ENCODE measurements around the gene IGSF21. TPM values are rescaled to one million over a fixed set of nuclear protein-coding genes. Genes with fewer than 3 reads are reported as not detected.

Gene IGSF21
- polyA plus RNA-seq, 1 donor (not counting 4 experiments of a cell fraction or from before 2014, with no cell fraction given), result not detected

DNA sequence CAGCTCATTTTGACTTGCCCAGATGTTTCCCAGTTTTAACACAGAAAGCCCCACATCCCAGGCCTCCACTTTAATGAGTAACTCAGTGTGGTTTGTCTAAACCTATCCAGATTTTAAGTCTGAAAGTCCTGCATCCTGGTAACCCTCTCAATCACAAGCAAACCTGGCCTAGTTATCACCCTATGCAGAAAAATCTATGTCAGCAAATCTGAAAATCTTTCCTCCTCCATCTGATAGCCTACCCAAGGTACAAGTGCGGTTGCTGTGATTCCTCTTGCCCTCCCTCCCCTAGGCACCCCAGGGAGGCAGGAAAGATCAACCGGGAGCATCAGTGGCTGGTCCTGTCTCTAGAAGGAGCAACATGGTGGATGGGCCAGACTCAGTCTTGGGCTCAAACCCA is 163.7 kb downstream of the IGSF21 start:
- no peaks in the 10 kb centered on the region for H4K20me1 ChIP-seq (ENCODE audit: control insufficient read depth, extremely low read depth, insufficient read depth, low read length)
- H3K4me1 ChIP-seq (ENCODE audit: control insufficient read depth, extremely low read depth, insufficient read depth, low read length), result no peaks in the 10 kb centered on the region
- no peaks in the 10 kb centered on the region for H3K9me3 ChIP-seq (ENCODE audit: control insufficient read depth, low read depth, low read length)
- H3K27ac ChIP-seq (ENCODE audit: control insufficient read depth, insufficient read depth, low read length), result no peak overlapping the region
- no peaks in the 10 kb centered on the region for H3K79me2 ChIP-seq (ENCODE audit: control insufficient read depth, insufficient read depth, low read length)
- H3K4me3 ChIP-seq (ENCODE audit: control insufficient read depth in 2 of 3, extremely low read depth in 1 of 3, insufficient read depth in 2 of 3, low read depth in 1 of 3, low read length in 3 of 3), result no peak overlapping the region
- no peak overlapping the region for H3K4me2 ChIP-seq (ENCODE audit: control insufficient read depth, extremely low read depth, insufficient read depth, low read depth, low read length)
- no peak overlapping the region for H3K9ac ChIP-seq (ENCODE audit: control insufficient read depth, extremely low read depth, insufficient read depth, low read length)
- dilution Hi-C loops (cut with MboI; ENCODE audit: extremely low pct_ligation_motif_present, low sequenced_read_pairs), result no loop called here
- H3K27me3 ChIP-seq (ENCODE audit: control insufficient read depth, extremely low read depth, insufficient read depth, low read length), result no peaks in the 10 kb centered on the region
- DNase-seq (ENCODE audit: low read depth, low spot score) (no peak), FAIRE-seq (no peak)
- no peaks in the 10 kb centered on the region for H3K9me1 ChIP-seq (ENCODE audit: control insufficient read depth, extremely low read depth, insufficient read depth, low read length)
- no peak for TF ChIP-seq EZH2 (IDR thresholded peaks at IDR 0.05; ENCODE audit: low read length)
- TF ChIP-seq, protein P1, sequence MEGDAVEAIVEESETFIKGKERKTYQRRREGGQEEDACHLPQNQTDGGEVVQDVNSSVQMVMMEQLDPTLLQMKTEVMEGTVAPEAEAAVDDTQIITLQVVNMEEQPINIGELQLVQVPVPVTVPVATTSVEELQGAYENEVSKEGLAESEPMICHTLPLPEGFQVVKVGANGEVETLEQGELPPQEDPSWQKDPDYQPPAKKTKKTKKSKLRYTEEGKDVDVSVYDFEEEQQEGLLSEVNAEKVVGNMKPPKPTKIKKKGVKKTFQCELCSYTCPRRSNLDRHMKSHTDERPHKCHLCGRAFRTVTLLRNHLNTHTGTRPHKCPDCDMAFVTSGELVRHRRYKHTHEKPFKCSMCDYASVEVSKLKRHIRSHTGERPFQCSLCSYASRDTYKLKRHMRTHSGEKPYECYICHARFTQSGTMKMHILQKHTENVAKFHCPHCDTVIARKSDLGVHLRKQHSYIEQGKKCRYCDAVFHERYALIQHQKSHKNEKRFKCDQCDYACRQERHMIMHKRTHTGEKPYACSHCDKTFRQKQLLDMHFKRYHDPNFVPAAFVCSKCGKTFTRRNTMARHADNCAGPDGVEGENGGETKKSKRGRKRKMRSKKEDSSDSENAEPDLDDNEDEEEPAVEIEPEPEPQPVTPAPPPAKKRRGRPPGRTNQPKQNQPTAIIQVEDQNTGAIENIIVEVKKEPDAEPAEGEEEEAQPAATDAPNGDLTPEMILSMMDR (optimal IDR thresholded peaks at IDR 0.05 in 1 of 3, IDR thresholded peaks at IDR 0.05 in 1 of 3, conservative IDR thresholded peaks at IDR 0.05 in 1 of 3; ENCODE audit: extremely low read depth in 1 of 3, insufficient read depth in 2 of 3, low read length in 3 of 3), result no peak
- H2AFZ ChIP-seq (ENCODE audit: control insufficient read depth, low read length), result no peak overlapping the region
- no peaks in the 10 kb centered on the region for H3K36me3 ChIP-seq (ENCODE audit: control insufficient read depth in 2 of 2, extremely low read depth in 1 of 2, insufficient read depth in 2 of 2, low read length in 2 of 2)

- no peaks in the 10 kb centered on the region for H4K20me1 ChIP-seq (ENCODE audit: control insufficient read depth, extremely low read depth, insufficient read depth, low read length)
- no peak for DNase-seq (ENCODE audit: low read depth, low spot score)
- no peaks in the 10 kb centered on the region for H3K79me2 ChIP-seq (ENCODE audit: control insufficient read depth, insufficient read depth, low read length)
- H3K27me3 ChIP-seq (ENCODE audit: control insufficient read depth, extremely low read depth, insufficient read depth, low read length), result no peaks in the 10 kb centered on the region
- TF ChIP-seq, protein P1 (optimal IDR thresholded peaks at IDR 0.05 in 1 of 3, IDR thresholded peaks at IDR 0.05 in 1 of 3, conservative IDR thresholded peaks at IDR 0.05 in 1 of 3; ENCODE audit: extremely low read depth in 1 of 3, insufficient read depth in 2 of 3, low read length in 3 of 3), result no peak
- H3K36me3 ChIP-seq (ENCODE audit: control insufficient read depth in 2 of 2, extremely low read depth in 1 of 2, insufficient read depth in 2 of 2, low read length in 2 of 2), result no peaks in the 10 kb centered on the region
- H3K27ac ChIP-seq (ENCODE audit: control insufficient read depth, insufficient read depth, low read length), result no peak overlapping the region
- no peaks in the 10 kb centered on the region for H3K9me1 ChIP-seq (ENCODE audit: control insufficient read depth, extremely low read depth, insufficient read depth, low read length)
- no peak overlapping the region for H3K4me3 ChIP-seq (ENCODE audit: control insufficient read depth in 2 of 3, extremely low read depth in 1 of 3, insufficient read depth in 2 of 3, low read depth in 1 of 3, low read length in 3 of 3)
- H3K9ac ChIP-seq (ENCODE audit: control insufficient read depth, extremely low read depth, insufficient read depth, low read length), result no peak overlapping the region
- no peak overlapping the region for H2AFZ ChIP-seq (ENCODE audit: control insufficient read depth, low read length)
- no peak for FAIRE-seq
- H3K4me2 ChIP-seq (ENCODE audit: control insufficient read depth, extremely low read depth, insufficient read depth, low read depth, low read length), result no peak overlapping the region
- no peaks in the 10 kb centered on the region for H3K4me1 ChIP-seq (ENCODE audit: control insufficient read depth, extremely low read depth, insufficient read depth, low read length)
- H3K9me3 ChIP-seq (ENCODE audit: control insufficient read depth, low read depth, low read length), result no peaks in the 10 kb centered on the region
- dilution Hi-C loops (cut with MboI; ENCODE audit: extremely low pct_ligation_motif_present, low sequenced_read_pairs), result no loop called here
These were observed 171.3 kb downstream of the IGSF21 start for GRCh38 chr1:18278946-18279345.

All from keratinocyte (primary cell).